Astrocyte of the cerebellum (primary cell): Measurements from ENCODE around the gene PPP1R15B.
A peak's percentile ranks its signal among the peaks of the same experiment; 100 is the strongest.

Source experiments
- DNase-seq: peaks from one replicate; pipeline ENCODE4 v3.0.0-alpha.2; 2011; ENCODE audit warnings: low read depth
- H3K4me3 ChIP-seq: 2 replicates; pipeline ENCODE4 v1.5.1; 2011; ENCODE audit warnings: mild to moderate bottlenecking, low read depth, low read length, moderate library complexity
- CTCF ChIP-seq: IDR thresholded peaks from 2 replicates; pipeline ENCODE4 v1.5.1; 2012; ENCODE audit warnings: low read length, low read depth, moderate library complexity, mild to moderate bottlenecking; ENCODE audit errors: missing control alignments
- in situ Hi-C: cut with HindIII; loops from 2 replicates; pipeline ENCODE4 v1.10.0; 2017; ENCODE audit warnings: low sequenced_read_pairs

PPP1R15B gene

GRCh38 chr1:204421441-204421840 lies 9.8 kb upstream of the PPP1R15B start:
- DNase-seq, result no peak
- no peak overlapping the region for H3K4me3 ChIP-seq
- TF ChIP-seq CTCF, result no peak
- in situ Hi-C loops, result no loop called here

GRCh38 chr1:204420039-204421004 lies 8.7 kb upstream of the PPP1R15B start:
- no peak for DNase-seq
- no peak for TF ChIP-seq CTCF
- in situ Hi-C loops, result no loop called here
- H3K4me3 ChIP-seq, result no peak overlapping the region

- DNase-seq, result no peak
- TF ChIP-seq CTCF, result no peak
- H3K4me3 ChIP-seq, result no peak overlapping the region
- in situ Hi-C loops, result no loop called here
Observed at GRCh38 chr1:204419064-204419403, 7.4 kb upstream of the PPP1R15B start.

GRCh38 chr1:204418174-204419063 lies 6.8 kb upstream of the PPP1R15B start:
- DNase-seq, result no peak
- H3K4me3 ChIP-seq, result no peak overlapping the region
- TF ChIP-seq CTCF, result no peak
- in situ Hi-C loops, result no loop called here

GRCh38 chr1:204417074-204417997 lies 5.7 kb upstream of the PPP1R15B start:
- DNase-seq, result peak; percentile 68
- TF ChIP-seq CTCF, result no peak
- in situ Hi-C loops, result no loop called here
- H3K4me3 ChIP-seq, result peak overlapping the region; percentile 14

- no peak for DNase-seq
- in situ Hi-C loops, result no loop called here
- no peak overlapping the region for H3K4me3 ChIP-seq
- no peak for TF ChIP-seq CTCF
Observed at GRCh38 chr1:204416589-204417073, 5.0 kb upstream of the PPP1R15B start.
